ENCODE results near the gene HECW1.

- no peak for TF ChIP-seq CTCF (conservative IDR thresholded peaks at IDR 0.05)
- no peak for TF ChIP-seq EZH2 (IDR thresholded peaks at IDR 0.05; ENCODE audit: low read depth)
Observed at GRCh38 chr7:43408981-43409380, 296.5 kb downstream of the HECW1 start.

Measured in PC-9 (cell line).